Hepatocyte (in vitro differentiated cells): ENCODE results near the gene CORO1C.

Experiments
- CTCF ChIP-seq: fragments of 200-600 bp; sonication (generic); IDR thresholded peaks from 2 replicates; pipeline ENCODE4 v1.5.1; 2016; ENCODE audit warnings: antibody characterized with exemption, mild to moderate bottlenecking; ENCODE audit not compliant: poor library complexity
- EZH2 ChIP-seq: fragments of 200-600 bp; sonication (generic); IDR thresholded peaks from 2 replicates; pipeline ENCODE4 v1.6.1; 2016; ENCODE audit warnings: antibody characterized with exemption, mild to moderate bottlenecking, borderline replicate concordance

GRCh38 chr12:108607981-108608600 is 123.2 kb downstream of the CORO1C start:
- TF ChIP-seq EZH2: no peak
- TF ChIP-seq CTCF: no peak
